ENCODE data around the gene HOXD13.

Gene HOXD13

GRCh38 chr2:176076796-176077195, 15.7 kb upstream of the HOXD13 start:
- H3K4me1 Mint-ChIP-seq (ENCODE audit: low read depth): peaks cover 18% of the 10 kb centered on the region
- no peak overlapping the region for H3K27ac Mint-ChIP-seq
- H3K36me3 Mint-ChIP-seq (ENCODE audit: low read depth): peaks cover 6% of the 10 kb centered on the region
- peaks cover 19% of the 10 kb centered on the region for H3K9me3 Mint-ChIP-seq
- peaks cover 89% of the 10 kb centered on the region for H3K27me3 Mint-ChIP-seq
- no peak overlapping the region for H3K4me3 Mint-ChIP-seq
- no peak for DNase-seq

GRCh38 chr2:176078541-176079284, 13.8 kb upstream of the HOXD13 start:
- Mint-ChIP-seq H3K4me1 (ENCODE audit: low read depth) (peaks cover 18% of the 10 kb centered on the region), H3K27ac (peak overlapping the region; percentile 80), H3K27me3 (peaks cover 89% of the 10 kb centered on the region), H3K4me3 (peak overlapping the region; percentile 43), H3K9me3 (peaks cover 21% of the 10 kb centered on the region), H3K36me3 (ENCODE audit: low read depth) (peaks cover 9% of the 10 kb centered on the region)
- no peak for DNase-seq

GRCh38 chr2:176079285-176079830, 13.2 kb upstream of the HOXD13 start:
- Mint-ChIP-seq H3K27ac (peak overlapping the region; percentile 80), H3K4me3 (peak overlapping the region; percentile 43), H3K36me3 (ENCODE audit: low read depth) (peaks cover 9% of the 10 kb centered on the region), H3K9me3 (peaks cover 24% of the 10 kb centered on the region), H3K4me1 (ENCODE audit: low read depth) (peaks cover 18% of the 10 kb centered on the region), H3K27me3 (peaks cover 89% of the 10 kb centered on the region)
- no peak for DNase-seq

- peaks cover 9% of the 10 kb centered on the region for H3K36me3 Mint-ChIP-seq (ENCODE audit: low read depth)
- no peak for DNase-seq
- H3K27ac Mint-ChIP-seq: peak overlapping the region; percentile 80
- peak overlapping the region; percentile 43 for H3K4me3 Mint-ChIP-seq
- peaks cover 24% of the 10 kb centered on the region for H3K9me3 Mint-ChIP-seq
- H3K27me3 Mint-ChIP-seq: peaks cover 89% of the 10 kb centered on the region
- H3K4me1 Mint-ChIP-seq (ENCODE audit: low read depth): peaks cover 18% of the 10 kb centered on the region
Measured at GRCh38 chr2:176079831-176080539, 12.5 kb upstream of the HOXD13 start.

- peaks cover 18% of the 10 kb centered on the region for H3K4me1 Mint-ChIP-seq (ENCODE audit: low read depth)
- DNase-seq: peak; percentile 30
- H3K27ac Mint-ChIP-seq: peak overlapping the region; percentile 81
- peak overlapping the region; percentile 27 for H3K4me3 Mint-ChIP-seq
- H3K36me3 Mint-ChIP-seq (ENCODE audit: low read depth): peaks cover 9% of the 10 kb centered on the region
- peaks cover 89% of the 10 kb centered on the region for H3K27me3 Mint-ChIP-seq
- H3K9me3 Mint-ChIP-seq: peaks cover 21% of the 10 kb centered on the region
Measured at GRCh38 chr2:176080540-176081375, 11.8 kb upstream of the HOXD13 start.

GRCh38 chr2:176081376-176081836, 11.1 kb upstream of the HOXD13 start:
- no peak for DNase-seq
- H3K27me3 Mint-ChIP-seq: peaks cover 89% of the 10 kb centered on the region
- peaks cover 18% of the 10 kb centered on the region for H3K4me1 Mint-ChIP-seq (ENCODE audit: low read depth)
- H3K36me3 Mint-ChIP-seq (ENCODE audit: low read depth): peaks cover 9% of the 10 kb centered on the region
- peaks cover 19% of the 10 kb centered on the region for H3K9me3 Mint-ChIP-seq
- peak overlapping the region; percentile 81 for H3K27ac Mint-ChIP-seq
- H3K4me3 Mint-ChIP-seq: peak overlapping the region; percentile 27

GRCh38 chr2:176081837-176082524, 10.5 kb upstream of the HOXD13 start:
- Mint-ChIP-seq H3K27ac (peak overlapping the region; percentile 81), H3K27me3 (peaks cover 90% of the 10 kb centered on the region), H3K4me3 (no peak overlapping the region), H3K9me3 (peaks cover 17% of the 10 kb centered on the region), H3K4me1 (ENCODE audit: low read depth) (peaks cover 18% of the 10 kb centered on the region), H3K36me3 (ENCODE audit: low read depth) (peaks cover 9% of the 10 kb centered on the region)
- DNase-seq: peak; percentile 39

- Mint-ChIP-seq H3K4me1 (ENCODE audit: low read depth) (peaks cover 18% of the 10 kb centered on the region), H3K27me3 (peaks cover 90% of the 10 kb centered on the region), H3K9me3 (peaks cover 17% of the 10 kb centered on the region), H3K36me3 (ENCODE audit: low read depth) (peaks cover 9% of the 10 kb centered on the region), H3K27ac (peak overlapping the region; percentile 79), H3K4me3 (no peak overlapping the region)
- no peak for DNase-seq
Measured at GRCh38 chr2:176082525-176082823, 10.0 kb upstream of the HOXD13 start.

- Mint-ChIP-seq H3K27me3 (peaks cover 94% of the 10 kb centered on the region), H3K27ac (peak overlapping the region; percentile 79), H3K4me1 (ENCODE audit: low read depth) (peaks cover 18% of the 10 kb centered on the region), H3K4me3 (no peak overlapping the region), H3K36me3 (ENCODE audit: low read depth) (peaks cover 9% of the 10 kb centered on the region), H3K9me3 (peaks cover 17% of the 10 kb centered on the region)
- DNase-seq: peak; percentile 28
Measured at GRCh38 chr2:176082824-176083751, 9.4 kb upstream of the HOXD13 start.

- Mint-ChIP-seq H3K27me3 (peaks cover 94% of the 10 kb centered on the region), H3K4me3 (no peak within 1 kb of the TSS), H3K4me1 (ENCODE audit: low read depth) (peaks cover 22% of the 10 kb centered on the region), H3K9me3 (peaks cover 10% of the 10 kb centered on the region), H3K27ac (peak within 1 kb of the TSS; percentile 79), H3K36me3 (ENCODE audit: low read depth) (peaks cover 9% of the 10 kb centered on the region)
- peak; percentile 28 for DNase-seq
Measured at GRCh38 chr2:176083796-176084261, 8.7 kb upstream of the HOXD13 start, which contains the start of gene EVX2. TSS of gene EVX2 (minus strand) at chr2:176083962. CDS start at chr2:176083776, 186 bp downstream.

- H3K36me3 Mint-ChIP-seq (ENCODE audit: low read depth): peaks cover 3% of the 10 kb centered on the region
- peaks cover 94% of the 10 kb centered on the region for H3K27me3 Mint-ChIP-seq
- H3K9me3 Mint-ChIP-seq: peaks cover 10% of the 10 kb centered on the region
- peak overlapping the region; percentile 47 for H3K27ac Mint-ChIP-seq
- no peak overlapping the region for H3K4me3 Mint-ChIP-seq
- peaks cover 15% of the 10 kb centered on the region for H3K4me1 Mint-ChIP-seq (ENCODE audit: low read depth)
- peak; percentile 24 for DNase-seq
Measured at GRCh38 chr2:176084611-176085119, 7.9 kb upstream of the HOXD13 start.

- Mint-ChIP-seq H3K27ac (peak overlapping the region; percentile 47), H3K4me3 (no peak overlapping the region)
Measured at GRCh38 chr2:176085120-176085788, 7.3 kb upstream of the HOXD13 start.

More at GRCh38 chr2:176085120-176085788, 7.3 kb upstream of the HOXD13 start:
- H3K36me3 Mint-ChIP-seq (ENCODE audit: low read depth): peaks cover 3% of the 10 kb centered on the region
- peak; percentile 27 for DNase-seq
- H3K4me1 Mint-ChIP-seq (ENCODE audit: low read depth): peaks cover 14% of the 10 kb centered on the region
- peaks cover 99% of the 10 kb centered on the region for H3K27me3 Mint-ChIP-seq
- peaks cover 10% of the 10 kb centered on the region for H3K9me3 Mint-ChIP-seq
